MM.1S (cell line): ENCODE results near the gene PLSCR3.

ENCODE experiments used
- EZH2 ChIP-seq: fragments of 300-600 bp; sonication (generic); optimal IDR thresholded peaks from 2 replicates; pipeline ENCODE3; 2017; ENCODE audit warnings: low read depth, mild to moderate bottlenecking, antibody characterized with exemption, low read length, mixed read lengths
- EZH2phosphoT487 ChIP-seq: fragments of 300-600 bp; sonication (generic); IDR thresholded peaks from 2 replicates; pipeline ENCODE4 v1.6.1; 2018; ENCODE audit warnings: antibody characterized with exemption, low read length
- TF ChIP-seq, protein P1 (sequence below): fragments of 300-600 bp; sonication (generic); IDR thresholded peaks from 2 replicates; pipeline ENCODE4 v1.5.1; 2016; ENCODE audit warnings: antibody characterized with exemption, low read length, mixed read lengths

DNA sequence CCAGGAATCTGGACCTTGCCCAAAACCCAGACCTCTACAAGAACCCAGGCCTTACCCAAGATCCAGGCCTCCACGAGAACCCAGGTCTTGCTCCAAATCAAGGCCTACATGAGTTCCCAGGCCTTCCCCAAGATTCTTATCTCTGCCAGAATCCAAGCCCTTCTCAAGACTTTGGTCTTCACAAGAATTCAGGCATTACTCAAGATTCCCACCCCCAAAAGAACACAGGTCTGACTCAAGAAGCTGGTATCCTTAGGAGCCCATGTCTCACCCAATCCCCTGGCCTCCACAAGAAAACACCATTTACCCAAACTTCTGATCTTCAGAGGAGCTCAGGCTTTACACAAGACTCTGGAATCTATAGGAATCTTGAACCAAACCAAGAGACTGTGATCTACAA lies 36.9 kb upstream of the PLSCR3 start:
- no peak for TF ChIP-seq EZH2
- TF ChIP-seq, protein P1, sequence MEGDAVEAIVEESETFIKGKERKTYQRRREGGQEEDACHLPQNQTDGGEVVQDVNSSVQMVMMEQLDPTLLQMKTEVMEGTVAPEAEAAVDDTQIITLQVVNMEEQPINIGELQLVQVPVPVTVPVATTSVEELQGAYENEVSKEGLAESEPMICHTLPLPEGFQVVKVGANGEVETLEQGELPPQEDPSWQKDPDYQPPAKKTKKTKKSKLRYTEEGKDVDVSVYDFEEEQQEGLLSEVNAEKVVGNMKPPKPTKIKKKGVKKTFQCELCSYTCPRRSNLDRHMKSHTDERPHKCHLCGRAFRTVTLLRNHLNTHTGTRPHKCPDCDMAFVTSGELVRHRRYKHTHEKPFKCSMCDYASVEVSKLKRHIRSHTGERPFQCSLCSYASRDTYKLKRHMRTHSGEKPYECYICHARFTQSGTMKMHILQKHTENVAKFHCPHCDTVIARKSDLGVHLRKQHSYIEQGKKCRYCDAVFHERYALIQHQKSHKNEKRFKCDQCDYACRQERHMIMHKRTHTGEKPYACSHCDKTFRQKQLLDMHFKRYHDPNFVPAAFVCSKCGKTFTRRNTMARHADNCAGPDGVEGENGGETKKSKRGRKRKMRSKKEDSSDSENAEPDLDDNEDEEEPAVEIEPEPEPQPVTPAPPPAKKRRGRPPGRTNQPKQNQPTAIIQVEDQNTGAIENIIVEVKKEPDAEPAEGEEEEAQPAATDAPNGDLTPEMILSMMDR: no peak
- no peak for TF ChIP-seq EZH2phosphoT487
